Thyroid gland (tissue), 4 donors: ENCODE data around the gene CCNO. TPM values are rescaled to one million over a fixed set of nuclear protein-coding genes. Genes with fewer than 3 reads are reported as not detected.

Experiments used
- DNase-seq, 2 donors: peaks; one replicate each; pipeline ENCODE4 v3.0.0-alpha.2; 2019
- H3K27ac ChIP-seq, 3 donors: fragments of 200-600 bp; sonication (generic); 1 replicate in 2 of 3; 2 replicates in 1 of 3; pipeline ENCODE4 v1.5.1; 2016 to 2019; ENCODE audit warnings: mild to moderate bottlenecking in 1 of 3, moderate library complexity in 1 of 3
- H3K27me3 ChIP-seq: fragments of 200-600 bp; sonication (generic); one replicate; pipeline ENCODE4 v1.5.1; 2019
- H3K36me3 ChIP-seq, 2 donors: fragments of 200-600 bp; sonication (generic); one replicate each; pipeline ENCODE4 v1.5.1; 2016 to 2019
- H3K4me1 ChIP-seq, 2 donors: fragments of 200-600 bp; sonication (generic); one replicate each; pipeline ENCODE4 v1.5.1; 2017 to 2019
- H3K4me3 ChIP-seq, 3 donors: fragments of 200-600 bp; sonication (generic); replicated peaks in 1 of 3; 1 replicate in 2 of 3; 2 replicates in 1 of 3; pipeline ENCODE4 v1.5.1; 2016; ENCODE audit warnings: mild to moderate bottlenecking in 1 of 3
- H3K9me3 ChIP-seq: fragments of 200-600 bp; sonication (generic); one replicate; pipeline ENCODE4 v1.5.1; 2017
- CTCF ChIP-seq, 6 experiments: fragments of 200-600 bp in 3 of 6; fragments of 450-650 bp in 3 of 6; sonication (generic) in 3 of 6; IDR thresholded peaks; one replicate each; pipeline ENCODE4 v1.5.1; 2016 to 2019; ENCODE audit warnings: antibody characterized with exemption in 6 of 6, mild to moderate bottlenecking in 2 of 6, inconsistent platforms in 1 of 6, moderate library complexity in 1 of 6
- POLR2A ChIP-seq, 2 donors: fragments of 450-650 bp; IDR thresholded peaks; one replicate each; pipeline ENCODE4 v1.6.1; 2017; ENCODE audit warnings: antibody characterized with exemption in 2 of 2, mild to moderate bottlenecking in 2 of 2, moderate library complexity in 1 of 2
- WGBS, 2 donors: methylation state at CpG; one replicate each; pipeline ENCODE4 v1.1.5; 2017; 5-methylcytosine and 5-hydroxymethylcytosine counted together
- intact Hi-C: fragments of 100-400 bp; cut with DNase I; formaldehyde crosslinking; loops from one replicate; pipeline ENCODE4 v1.15.1; 2023
- total RNA-seq, 4 donors: library from RNA; depleted of rRNA; stranded (reverse); fragments of >200 nt; gene quantifications; one replicate each; pipeline ENCODE4 v1.2.3, GENCODE V29; 2016

The CCNO gene
- total RNA-seq, 4 donors from 2014 or later, result 9.7 to 14.7 (median 11.7) TPM

GRCh38 chr5:55227664-55228430 lies 5.6 kb downstream of the CCNO start:
- Histone ChIP-seq H3K9me3 (no peaks in the 10 kb centered on the region), H3K4me1 (peaks cover 23 to 33% of the 10 kb centered on the region in 2 donors), H3K4me3 (peak overlapping the region; percentile 19 to 52 (median 28)), H3K36me3 (no peaks in the 10 kb centered on the region), H3K27ac (peak overlapping the region in 2 of 3 donors; percentile 24 to 79), H3K27me3 (no peaks in the 10 kb centered on the region)
- 18% methylated on average over 29 to 30 of the region's 30 CpGs for WGBS, 2 donors
- peak in 1 of 2 donors; percentile 14 for DNase-seq
- intact Hi-C loops, result loop anchor here (10.0 kb wide), 1 partner anchor 77 kb away; the partner anchor contains the start of genes DHX29 and MTREX
- TF ChIP-seq POLR2A (IDR thresholded peaks at IDR 0.05) (no peak), CTCF (IDR thresholded peaks at IDR 0.05) (no peak)

- H3K4me1 ChIP-seq, result peaks cover 19 to 31% of the 10 kb centered on the region in 2 donors
- no peaks in the 10 kb centered on the region for H3K27me3 ChIP-seq
- TF ChIP-seq CTCF (IDR thresholded peaks at IDR 0.05), result peak in 4 of 6 experiments; percentile 12 to 49 (median 36)
- TF ChIP-seq POLR2A (IDR thresholded peaks at IDR 0.05), result no peak
- DNase-seq, result peak; percentile 88 to 89
- intact Hi-C loops, result loop anchor here (10.0 kb wide), 1 partner anchor 78 kb away; the partner anchor contains the start of genes DHX29 and MTREX
- no peaks in the 10 kb centered on the region for H3K9me3 ChIP-seq
- H3K4me3 ChIP-seq, result peak within 1 kb of the TSS; percentile 19 to 52 (median 28)
- peak within 1 kb of the TSS in 2 of 3 donors; percentile 30 to 79 for H3K27ac ChIP-seq
- 0 to 3% methylated on average over 7 to 25 of the region's 80 CpGs for WGBS, 2 donors
- H3K36me3 ChIP-seq, result no peaks in the 10 kb centered on the region
These were observed 6.3 kb downstream of the CCNO start, which contains the start of gene MCIDAS for GRCh38 chr5:55226934-55227663. TSS of gene MCIDAS (minus strand) at chr5:55227315. CDS start at chr5:55227138, 177 bp downstream.

GRCh38 chr5:55226027-55226933 lies 7.1 kb downstream of the CCNO start:
- TF ChIP-seq CTCF (IDR thresholded peaks at IDR 0.05) (peak; percentile 44 to 91 (median 76)), POLR2A (IDR thresholded peaks at IDR 0.05) (peak in 1 of 2 donors; percentile 54)
- intact Hi-C loops, result loop anchor here (10.0 kb wide), 1 partner anchor 79 kb away; the partner anchor contains the start of genes DHX29 and MTREX
- WGBS, 2 donors, result 13 to 18% methylated on average over 21 to 27 of the region's 54 CpGs
- no peaks in the 10 kb centered on the region for H3K9me3 ChIP-seq
- peak overlapping the region; percentile 6 to 52 (median 19) for H3K4me3 ChIP-seq
- peaks cover 12 to 22% of the 10 kb centered on the region in 2 donors for H3K4me1 ChIP-seq
- peak; percentile 83 to 87 for DNase-seq
- no peaks in the 10 kb centered on the region for H3K36me3 ChIP-seq
- H3K27ac ChIP-seq, result peak overlapping the region in 2 of 3 donors; percentile 30 to 79
- no peaks in the 10 kb centered on the region for H3K27me3 ChIP-seq

- Histone ChIP-seq H3K36me3 (no peaks in the 10 kb centered on the region), H3K27ac (no peak overlapping the region), H3K4me1 (peaks cover 8 to 27% of the 10 kb centered on the region in 2 donors), H3K27me3 (no peaks in the 10 kb centered on the region), H3K4me3 (no peak overlapping the region), H3K9me3 (no peaks in the 10 kb centered on the region)
- TF ChIP-seq CTCF (IDR thresholded peaks at IDR 0.05) (no peak), POLR2A (IDR thresholded peaks at IDR 0.05) (no peak)
- intact Hi-C loops, result loop anchor here (10.0 kb wide), 1 partner anchor 79 kb away; the partner anchor contains the start of genes DHX29 and MTREX
- DNase-seq, result no peak
These were observed 8.1 kb downstream of the CCNO start for GRCh38 chr5:55225346-55225745.
